H9 (cell line): ENCODE results near the gene GNPTAB. TPM values are rescaled to one million over a fixed set of nuclear protein-coding genes. Genes with fewer than 3 reads are reported as not detected.

Source experiments
- DNase-seq: peaks from one replicate; pipeline ENCODE4 v3.0.0-alpha.2; 2017
- H2AFZ ChIP-seq: one replicate; pipeline ENCODE4 v1.6.1; 2013; ENCODE audit warnings: mild to moderate bottlenecking, low read length, control low read depth, moderate library complexity
- H2AK5ac ChIP-seq: 2 replicates; pipeline ENCODE4 v1.6.1; 2013; ENCODE audit warnings: low read length, control low read depth, mixed read lengths; ENCODE audit not compliant: insufficient read length
- H2BK120ac ChIP-seq: one replicate; pipeline ENCODE4 v1.6.1; 2013; ENCODE audit warnings: low read depth, mild to moderate bottlenecking, low read length, control low read depth, inconsistent platforms; ENCODE audit not compliant: poor library complexity, severe bottlenecking
- H2BK12ac ChIP-seq: 2 replicates; pipeline ENCODE4 v1.6.1; 2013; ENCODE audit warnings: low read length, control low read depth, mixed read lengths, low read depth; ENCODE audit not compliant: insufficient read length
- H2BK15ac ChIP-seq: 2 replicates; pipeline ENCODE4 v1.6.1; 2013; ENCODE audit warnings: low read depth, low read length, control low read depth
- H2BK20ac ChIP-seq: one replicate; pipeline ENCODE4 v1.6.1; 2013; ENCODE audit warnings: low read depth, mild to moderate bottlenecking, low read length, control low read depth, inconsistent platforms; ENCODE audit not compliant: poor library complexity, severe bottlenecking
- H2BK5ac ChIP-seq: 2 replicates; pipeline ENCODE4 v1.6.1; 2013; ENCODE audit warnings: low read length, control low read depth, mixed read lengths; ENCODE audit not compliant: insufficient read length
- H3K14ac ChIP-seq: 2 replicates; pipeline ENCODE4 v1.6.1; 2013; ENCODE audit warnings: low read length, control low read depth; ENCODE audit not compliant: insufficient read depth
- H3K18ac ChIP-seq: 2 replicates; pipeline ENCODE4 v1.6.1; 2013; ENCODE audit warnings: low read depth, mild to moderate bottlenecking, mixed read lengths, low read length, control low read depth; ENCODE audit not compliant: insufficient read length
- H3K23ac ChIP-seq: 2 replicates; pipeline ENCODE4 v1.6.1; 2013; ENCODE audit warnings: low read length, control low read depth, mixed read lengths, low read depth; ENCODE audit not compliant: insufficient read length
- H3K23me2 ChIP-seq: 2 replicates; pipeline ENCODE4 v1.6.1; 2013; ENCODE audit warnings: low read depth, mild to moderate bottlenecking, mixed read lengths, low read length, control low read depth; ENCODE audit not compliant: insufficient read length, poor library complexity, severe bottlenecking
- H3K27ac ChIP-seq: 2 replicates; pipeline ENCODE4 v1.5.1; 2013; ENCODE audit warnings: low read length, control low read depth, mixed read lengths, low read depth; ENCODE audit not compliant: insufficient read length
- H3K27me3 ChIP-seq: 2 replicates; pipeline ENCODE4 v1.6.1; 2013; ENCODE audit warnings: low read length, control low read depth, inconsistent platforms; ENCODE audit not compliant: insufficient read depth
- H3K4ac ChIP-seq: 2 replicates; pipeline ENCODE4 v1.6.1; 2013; ENCODE audit warnings: low read depth, mild to moderate bottlenecking, control low read depth, inconsistent platforms, low read length, moderate library complexity
- H3K4me1 ChIP-seq: 2 replicates; pipeline ENCODE4 v1.6.1; 2013; ENCODE audit warnings: low read length, control low read depth, inconsistent platforms; ENCODE audit not compliant: insufficient read depth
- H3K4me2 ChIP-seq: 2 replicates; pipeline ENCODE4 v1.6.1; 2013; ENCODE audit warnings: low read length, control low read depth, mixed read lengths; ENCODE audit not compliant: insufficient read length, insufficient read depth
- H3K56ac ChIP-seq: 2 replicates; pipeline ENCODE4 v1.6.1; 2013; ENCODE audit warnings: low read depth, mild to moderate bottlenecking, mixed read lengths, low read length, control low read depth; ENCODE audit not compliant: insufficient read length
- H3K79me1 ChIP-seq: 2 replicates; pipeline ENCODE4 v1.6.1; 2013; ENCODE audit warnings: low read depth, mild to moderate bottlenecking, moderate library complexity, low read length, control low read depth, inconsistent platforms; ENCODE audit not compliant: insufficient read depth, poor library complexity, severe bottlenecking
- H3K79me2 ChIP-seq: 2 replicates; pipeline ENCODE4 v1.6.1; 2013; ENCODE audit warnings: low read length, control low read depth, inconsistent platforms; ENCODE audit not compliant: insufficient read depth
- H3K9ac ChIP-seq: 2 replicates; pipeline ENCODE4 v1.6.1; 2013; ENCODE audit warnings: low read length, control low read depth, mixed read lengths; ENCODE audit not compliant: insufficient read length; ENCODE audit errors: extremely low read depth
- H3K9me3 ChIP-seq: one replicate; pipeline ENCODE4 v1.6.1; 2013; ENCODE audit warnings: low read depth, low read length, inconsistent platforms; ENCODE audit not compliant: control insufficient read depth
- H3T11ph ChIP-seq: one replicate; pipeline ENCODE4 v1.6.1; 2013; ENCODE audit warnings: mild to moderate bottlenecking, low read length, control low read depth, inconsistent platforms
- H4K20me1 ChIP-seq: one replicate; pipeline ENCODE4 v1.6.1; 2013; ENCODE audit not compliant: control insufficient read depth, insufficient read length, insufficient read depth
- H4K5ac ChIP-seq: 2 replicates; pipeline ENCODE4 v1.6.1; 2013; ENCODE audit warnings: low read depth, mild to moderate bottlenecking, mixed read lengths, low read length, control low read depth; ENCODE audit not compliant: insufficient read length
- H4K8ac ChIP-seq: replicated peaks from 2 replicates; pipeline ENCODE4 v1.6.1; 2013; ENCODE audit warnings: low read length, control low read depth, mixed read lengths, low read depth; ENCODE audit not compliant: insufficient read length
- H4K91ac ChIP-seq: 2 replicates; pipeline ENCODE4 v1.6.1; 2013; ENCODE audit warnings: low read depth, mild to moderate bottlenecking, moderate library complexity, mixed read lengths, low read length, control low read depth; ENCODE audit not compliant: insufficient read length
- H3K27ac Mint-ChIP-seq, 3 experiments: 2 replicates in 2 of 3; 3 replicates in 1 of 3; pipeline ENCODE4 v1.8.0; 2020 to 2021; ENCODE audit warnings: mixed read lengths in 3 of 3, mild to moderate bottlenecking in 1 of 3, moderate library complexity in 1 of 3
- H3K27me3 Mint-ChIP-seq: 2 replicates; pipeline ENCODE4 v1.8.0; 2021; ENCODE audit warnings: low read depth, mild to moderate bottlenecking, moderate library complexity, mixed read lengths
- H3K36me3 Mint-ChIP-seq, 3 experiments: 2 replicates in 2 of 3; 3 replicates in 1 of 3; pipeline ENCODE4 v1.8.0; 2020 to 2021; ENCODE audit warnings: low read depth in 3 of 3, mixed read lengths in 3 of 3; ENCODE audit not compliant: insufficient read depth in 1 of 3
- H3K4me1 Mint-ChIP-seq, 2 experiments: 2 replicates each; pipeline ENCODE4 v1.8.0; 2020; ENCODE audit warnings: mixed read lengths in 2 of 2
- H3K4me3 Mint-ChIP-seq, 2 experiments: 2 replicates in 1 of 2; 3 replicates in 1 of 2; pipeline ENCODE4 v1.8.0; 2020 to 2021; ENCODE audit warnings: mild to moderate bottlenecking in 2 of 2, mixed read lengths in 2 of 2, moderate library complexity in 1 of 2
- H3K9me3 Mint-ChIP-seq, 2 experiments: 2 replicates in 1 of 2; 3 replicates in 1 of 2; pipeline ENCODE4 v1.8.0; 2020; ENCODE audit warnings: mild to moderate bottlenecking in 2 of 2, mixed read lengths in 2 of 2, moderate library complexity in 1 of 2
- CTCF ChIP-seq: fragments of 200-600 bp; sonication (generic); conservative IDR thresholded peaks from 3 replicates; pipeline ENCODE4 v1.8.0; 2021; ENCODE audit warnings: antibody characterized with exemption, mild to moderate bottlenecking
- WGBS: extraction: QIAGEN DNeasy Blood & Tissue Kit; methylation state at CpG from one replicate; pipeline ENCODE4 v1.1.7; 2013; ENCODE audit warnings: missing lambda C conversion rate, low lambda C conversion rate, mixed read lengths; ENCODE audit not compliant: insufficient read length; ENCODE audit errors: extremely low coverage; 5-methylcytosine and 5-hydroxymethylcytosine counted together
- total RNA-seq: library from RNA; stranded (reverse); gene quantifications from 2 replicates; pipeline ENCODE4 v1.2.1, GENCODE V29; 2021

The GNPTAB gene
- total RNA-seq, 1 experiment from 2014 or later: 44.3 TPM

DNA sequence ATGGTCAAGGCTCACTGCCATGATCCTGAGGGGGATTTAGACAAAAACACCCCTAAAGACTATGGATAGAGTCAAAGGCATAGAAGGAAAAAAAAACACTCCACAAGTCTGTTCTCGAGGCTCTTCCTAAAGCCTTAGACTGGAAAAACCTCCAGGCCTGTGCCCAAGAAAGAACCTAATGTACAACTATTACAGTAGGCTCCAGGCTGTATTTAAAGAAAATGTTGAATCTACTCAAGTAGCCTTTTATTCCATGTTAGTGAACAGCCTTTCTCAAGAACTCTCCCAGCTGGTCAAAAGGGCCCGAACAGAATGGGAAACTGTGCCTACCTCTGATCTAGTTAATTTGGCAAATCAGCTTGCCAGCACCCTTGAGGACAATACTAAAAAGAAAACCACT is 28.3 kb downstream of the GNPTAB start:
- no peaks in the 10 kb centered on the region for H3K27me3 ChIP-seq
- Mint-ChIP-seq H3K27me3 (no peaks in the 10 kb centered on the region), H3K4me3 (no peak overlapping the region), H3K9me3 (no peaks in the 10 kb centered on the region), H3K36me3 (no peaks in the 10 kb centered on the region), H3K27ac (peak overlapping the region; percentile 55 to 75 (median 72); a peak in 3 of 7 replicates), H3K4me1 (peaks cover 15 to 26% of the 10 kb centered on the region in 2 experiments)
- H3K23ac ChIP-seq: no peak overlapping the region
- peaks cover 2% of the 10 kb centered on the region for H3K79me1 ChIP-seq
- no peak overlapping the region for H3T11ph ChIP-seq
- DNase-seq: no peak
- no peak overlapping the region for H4K8ac ChIP-seq
- no peak overlapping the region for H2BK20ac ChIP-seq
- no peaks in the 10 kb centered on the region for H3K9me3 ChIP-seq
- H4K5ac ChIP-seq: no peak overlapping the region
- H4K91ac ChIP-seq: no peak overlapping the region
- H3K4me1 ChIP-seq: no peaks in the 10 kb centered on the region; the same call in 1 of the 2 replicates
- H3K14ac ChIP-seq: no peak overlapping the region
- no peak overlapping the region for H2BK120ac ChIP-seq
- no peak overlapping the region for H2AK5ac ChIP-seq
- H3K27ac ChIP-seq: no peak overlapping the region
- H3K9ac ChIP-seq: no peak overlapping the region
- no peak overlapping the region for H2AFZ ChIP-seq
- no peak overlapping the region for H2BK5ac ChIP-seq
- TF ChIP-seq CTCF: no peak
- H3K79me2 ChIP-seq: no peaks in the 10 kb centered on the region; the same call in 1 of the 2 replicates
- H3K4me2 ChIP-seq: no peak overlapping the region
- no peak overlapping the region for H3K18ac ChIP-seq
- no peak overlapping the region for H3K4ac ChIP-seq
- H2BK15ac ChIP-seq: no peak overlapping the region
- no peak overlapping the region for H3K56ac ChIP-seq
- no peak overlapping the region for H2BK12ac ChIP-seq
- no peaks in the 10 kb centered on the region for H3K23me2 ChIP-seq
- no peaks in the 10 kb centered on the region for H4K20me1 ChIP-seq
- no CpG with 5 or more reads among the region's 2 CpGs for WGBS
